Calu3 (cell line): Measurements from ENCODE around the gene PRR18. TPM values are rescaled to one million over a fixed set of nuclear protein-coding genes. Genes with fewer than 3 reads are reported as not detected.

ENCODE experiments used
- BruUV-seq: library from RNA; stranded (reverse); fragments of 400-500 nt; replicated peaks from 2 replicates; lab custom pipeline; 2021; lab: Mats Ljungman, UMichigan
- CTCF ChIA-PET: fragments of 300-600 bp; sonication (Branson Sonifier 250); formaldehyde crosslinking; loops from one replicate; lab custom pipeline; 2022; ENCODE audit warnings: antibody characterized with exemption; lab: Charles Lee
- DNase-seq: peaks from one replicate; pipeline ENCODE4 v3.0.0; 2022
- H3K27ac Mint-ChIP-seq: one replicate; pipeline ENCODE4 v1.8.0; 2022; ENCODE audit warnings: mixed read lengths; ENCODE audit not compliant: unreplicated experiment
- H3K27me3 Mint-ChIP-seq: one replicate; pipeline ENCODE4 v1.8.0; 2022; ENCODE audit warnings: mixed read lengths; ENCODE audit not compliant: unreplicated experiment
- H3K36me3 Mint-ChIP-seq: one replicate; pipeline ENCODE4 v1.8.0; 2022; ENCODE audit warnings: mild to moderate bottlenecking, moderate library complexity, mixed read lengths; ENCODE audit not compliant: insufficient read depth, unreplicated experiment
- H3K4me1 Mint-ChIP-seq: one replicate; pipeline ENCODE4 v1.8.0; 2022; ENCODE audit warnings: mild to moderate bottlenecking, low read depth, mixed read lengths; ENCODE audit not compliant: unreplicated experiment
- H3K4me3 Mint-ChIP-seq: one replicate; pipeline ENCODE4 v1.8.0; 2022; ENCODE audit warnings: mild to moderate bottlenecking, low read depth, moderate library complexity, mixed read lengths; ENCODE audit not compliant: unreplicated experiment
- H3K9me3 Mint-ChIP-seq: one replicate; pipeline ENCODE4 v1.8.0; 2022; ENCODE audit warnings: low read depth, mixed read lengths; ENCODE audit not compliant: unreplicated experiment
- intact Hi-C: fragments of 100-400 bp; cut with micrococcal nuclease; formaldehyde crosslinking; loops from one replicate; pipeline ENCODE4 v1.10.0; 2022; ENCODE audit not compliant: unreplicated experiment
- total RNA-seq: library from RNA; stranded (reverse); gene quantifications from 2 replicates; pipeline ENCODE4 v1.2.3, GENCODE V29; 2022
- TF ChIP-seq, protein P1 (sequence below): fragments of 200-600 bp; IDR thresholded peaks from one replicate; pipeline ENCODE4 v1.8.0; 2022; ENCODE audit warnings: antibody characterized with exemption; ENCODE audit not compliant: unreplicated experiment

The PRR18 gene
- total RNA-seq, 1 experiment from 2014 or later, result 0.19 TPM

DNA sequence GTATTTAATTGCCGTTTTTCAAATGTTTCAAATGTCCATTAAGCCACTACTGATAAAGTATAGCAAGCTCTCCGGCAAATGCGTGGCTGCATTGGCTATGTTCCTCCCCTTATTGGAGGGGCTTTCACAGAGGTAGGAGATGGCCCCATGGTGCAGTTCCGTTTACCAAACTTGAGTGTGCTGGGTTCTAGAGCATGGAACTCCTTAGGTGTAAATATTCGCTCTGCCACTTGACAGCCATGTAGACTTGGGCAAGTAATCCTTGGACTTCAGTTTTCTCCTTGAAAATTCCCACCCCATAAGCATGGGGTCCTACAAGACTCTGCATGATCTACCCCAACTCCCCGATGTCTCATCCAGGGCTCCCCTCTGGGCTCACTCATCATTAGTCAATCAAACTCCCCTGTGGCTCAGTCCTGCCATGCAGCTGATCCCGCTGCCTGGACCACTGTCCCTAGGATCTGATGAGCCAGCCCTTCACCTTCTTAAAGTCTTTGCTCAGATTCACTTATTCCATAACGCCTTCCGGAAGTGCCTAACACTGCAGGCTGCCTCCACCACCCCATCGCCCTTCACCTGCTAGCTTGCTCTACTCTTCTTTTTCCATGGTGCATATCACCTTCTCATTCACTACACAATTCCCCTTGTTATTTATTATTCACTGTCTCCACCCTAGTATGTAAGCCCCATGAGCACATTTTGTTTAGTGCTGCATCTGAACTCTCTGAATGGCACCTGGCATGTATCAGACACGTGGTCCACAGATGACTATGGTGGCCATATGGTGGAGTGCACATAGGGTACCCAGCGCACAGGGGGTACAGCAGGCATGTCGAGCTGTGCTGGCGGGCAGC, 18.8 kb downstream of the PRR18 start:
- TF ChIP-seq, protein P1, sequence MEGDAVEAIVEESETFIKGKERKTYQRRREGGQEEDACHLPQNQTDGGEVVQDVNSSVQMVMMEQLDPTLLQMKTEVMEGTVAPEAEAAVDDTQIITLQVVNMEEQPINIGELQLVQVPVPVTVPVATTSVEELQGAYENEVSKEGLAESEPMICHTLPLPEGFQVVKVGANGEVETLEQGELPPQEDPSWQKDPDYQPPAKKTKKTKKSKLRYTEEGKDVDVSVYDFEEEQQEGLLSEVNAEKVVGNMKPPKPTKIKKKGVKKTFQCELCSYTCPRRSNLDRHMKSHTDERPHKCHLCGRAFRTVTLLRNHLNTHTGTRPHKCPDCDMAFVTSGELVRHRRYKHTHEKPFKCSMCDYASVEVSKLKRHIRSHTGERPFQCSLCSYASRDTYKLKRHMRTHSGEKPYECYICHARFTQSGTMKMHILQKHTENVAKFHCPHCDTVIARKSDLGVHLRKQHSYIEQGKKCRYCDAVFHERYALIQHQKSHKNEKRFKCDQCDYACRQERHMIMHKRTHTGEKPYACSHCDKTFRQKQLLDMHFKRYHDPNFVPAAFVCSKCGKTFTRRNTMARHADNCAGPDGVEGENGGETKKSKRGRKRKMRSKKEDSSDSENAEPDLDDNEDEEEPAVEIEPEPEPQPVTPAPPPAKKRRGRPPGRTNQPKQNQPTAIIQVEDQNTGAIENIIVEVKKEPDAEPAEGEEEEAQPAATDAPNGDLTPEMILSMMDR, result no peak
- Mint-ChIP-seq H3K9me3 (no peaks in the 10 kb centered on the region), H3K4me3 (no peak overlapping the region), H3K4me1 (no peaks in the 10 kb centered on the region), H3K27me3 (peaks cover 83% of the 10 kb centered on the region), H3K36me3 (peaks cover 4% of the 10 kb centered on the region), H3K27ac (no peak overlapping the region)
- no TSS peak for BruUV-seq
- DNase-seq, result no peak
- intact Hi-C loops, result no loop called here
- CTCF ChIA-PET, result interaction anchor here (0.6 kb wide), 1 partner anchor 147 kb away, joined by 4 read pairs; no protein-coding TSS in a partner anchor

DNA sequence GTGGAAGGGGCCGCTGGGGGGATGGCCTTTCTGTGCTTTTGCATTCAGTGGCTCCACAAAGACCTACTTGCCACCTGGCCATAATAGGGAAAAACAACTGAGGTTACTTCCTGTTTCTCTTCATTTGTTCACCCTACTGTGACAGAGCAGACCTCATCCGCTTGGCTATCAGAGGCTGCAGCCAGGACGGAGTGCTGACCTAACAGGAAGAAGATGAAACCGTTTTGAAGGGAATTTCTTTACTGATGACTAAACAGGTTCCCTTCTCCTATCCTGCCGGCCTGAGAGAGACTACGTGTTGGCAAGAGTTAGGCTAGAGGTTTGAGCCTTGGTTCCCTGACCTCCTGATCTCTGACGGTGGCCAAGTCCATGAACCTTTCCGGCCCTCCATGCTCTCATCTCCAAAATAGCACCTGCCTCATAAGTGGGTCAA, 21.3 kb downstream of the PRR18 start:
- BruUV-seq, result no TSS peak
- Mint-ChIP-seq H3K4me3 (no peak overlapping the region), H3K27me3 (peaks cover 83% of the 10 kb centered on the region), H3K27ac (no peak overlapping the region), H3K4me1 (no peaks in the 10 kb centered on the region), H3K9me3 (no peaks in the 10 kb centered on the region), H3K36me3 (peaks cover 4% of the 10 kb centered on the region)
- DNase-seq, result no peak
- TF ChIP-seq, protein P1, result no peak
- CTCF ChIA-PET, result interaction anchor here (0.6 kb wide), 1 partner anchor 146 kb away, joined by 5 read pairs; no protein-coding TSS in a partner anchor
- intact Hi-C loops, result no loop called here

DNA sequence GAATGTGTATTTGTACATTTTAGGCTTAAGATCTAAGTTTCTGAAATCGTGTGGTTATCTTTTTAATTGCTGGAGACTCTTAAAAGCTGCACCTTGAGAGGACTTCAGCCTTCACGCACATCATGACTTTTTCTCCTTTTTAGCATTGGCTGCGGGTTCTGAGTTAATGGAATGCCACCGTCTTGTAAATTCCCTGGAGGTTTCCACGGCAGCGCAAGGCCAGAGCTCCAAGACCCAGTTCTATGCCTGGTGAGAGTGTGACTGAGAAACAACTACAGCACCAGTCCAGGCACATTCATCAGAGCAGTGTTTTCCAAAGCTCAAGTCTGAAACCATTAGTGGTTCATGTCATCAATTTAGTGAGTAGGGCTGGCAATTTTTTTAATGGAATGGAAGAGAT, 23.0 kb downstream of the PRR18 start:
- H3K36me3 Mint-ChIP-seq, result peaks cover 4% of the 10 kb centered on the region
- peaks cover 83% of the 10 kb centered on the region for H3K27me3 Mint-ChIP-seq
- H3K4me3 Mint-ChIP-seq, result no peak overlapping the region
- TF ChIP-seq, protein P1, result no peak
- intact Hi-C loops, result no loop called here
- H3K9me3 Mint-ChIP-seq, result no peaks in the 10 kb centered on the region
- BruUV-seq, result no TSS peak
- H3K27ac Mint-ChIP-seq, result no peak overlapping the region
- CTCF ChIA-PET, result interaction anchor here (1.2 kb wide), 1 partner anchor 8 kb away, joined by 3 read pairs; no protein-coding TSS in a partner anchor
- no peak for DNase-seq
- no peaks in the 10 kb centered on the region for H3K4me1 Mint-ChIP-seq

DNA sequence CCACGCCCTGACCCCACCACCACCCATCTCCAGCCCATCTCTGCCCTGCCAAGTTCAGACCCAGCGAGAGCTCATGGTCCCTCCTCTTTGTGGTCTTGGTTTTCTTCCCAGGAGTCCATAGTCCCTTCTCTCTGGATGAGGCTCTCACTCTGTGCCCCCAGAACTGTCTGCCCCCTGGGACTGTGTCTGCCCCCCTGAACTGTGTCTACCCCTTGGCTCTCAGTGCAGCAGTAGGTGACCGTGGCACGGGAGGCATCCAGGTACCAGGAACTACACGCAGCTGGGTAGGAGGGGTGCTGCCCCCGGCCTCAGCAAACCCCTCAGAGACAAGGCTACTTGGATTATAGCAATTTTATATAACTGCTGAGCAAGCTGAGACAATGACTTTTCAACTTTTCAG, 23.6 kb downstream of the PRR18 start:
- H3K36me3 Mint-ChIP-seq, result peaks cover 4% of the 10 kb centered on the region
- H3K27ac Mint-ChIP-seq, result no peak overlapping the region
- H3K4me1 Mint-ChIP-seq, result no peaks in the 10 kb centered on the region
- peaks cover 83% of the 10 kb centered on the region for H3K27me3 Mint-ChIP-seq
- no peak overlapping the region for H3K4me3 Mint-ChIP-seq
- TF ChIP-seq, protein P1, result no peak
- H3K9me3 Mint-ChIP-seq, result no peaks in the 10 kb centered on the region
- no peak for DNase-seq
- CTCF ChIA-PET, result no interaction called here
- BruUV-seq, result no TSS peak
- intact Hi-C loops, result no loop called here
